OCI-LY3 (cell line): ENCODE measurements around the gene AOC1.

Experiments used
- CTCF ChIP-seq: fragments of 200-600, 300-600 bp; sonication (generic); IDR thresholded peaks from 2 replicates; pipeline ENCODE4 v1.5.1; 2014; ENCODE audit warnings: antibody characterized with exemption, low read length, low read depth
- EZH2phosphoT487 ChIP-seq: fragments of 200-600 bp; shearing (Covaris generic); IDR thresholded peaks from 2 replicates; pipeline ENCODE4 v1.6.1; 2018; ENCODE audit warnings: antibody characterized with exemption, mixed run types, low read depth

GRCh38 chr7:150806454-150806853 lies 45.9 kb upstream of the AOC1 start:
- no peak for TF ChIP-seq CTCF
- TF ChIP-seq EZH2phosphoT487 = no peak
